Heart left ventricle (tissue), 16 donors: ENCODE results near the gene CRIM1. TPM values are rescaled to one million over a fixed set of nuclear protein-coding genes. Genes with fewer than 3 reads are reported as not detected.
A peak's percentile ranks its signal among the peaks of the same experiment; 100 is the strongest.

ENCODE experiments used
- ATAC-seq, 4 donors: fragments of 200-7000 bp; cut with Tn5 transposase; one replicate each; pipeline ENCODE4 v1.9.1; 2020 to 2022; ENCODE audit warnings: moderate library complexity in 4 of 4, mild to moderate bottlenecking in 3 of 4, moderate number of reproducible peaks in 1 of 4
- DNase-seq, 5 donors: peaks; one replicate each; pipeline ENCODE4 v3.0.0-alpha.2; 2020
- H3K27ac ChIP-seq, 12 donors: fragments of 200-600 bp; sonication (generic) in 4 of 12; one replicate each; pipeline versions ENCODE4 v1.5.0 to v1.8.0; 2016 to 2022; ENCODE audit warnings: mild to moderate bottlenecking in 2 of 12
- H3K27me3 ChIP-seq, 9 donors: fragments of 200-600 bp; sonication (generic) in 2 of 9; one replicate each; pipeline versions ENCODE4 v1.5.1 to v1.8.0; 2016 to 2022; ENCODE audit warnings: mild to moderate bottlenecking in 3 of 9
- H3K36me3 ChIP-seq, 9 donors: fragments of 200-600 bp; sonication (generic) in 2 of 9; one replicate each; pipeline versions ENCODE4 v1.5.0 to v1.8.0; 2018 to 2022; ENCODE audit warnings: mild to moderate bottlenecking in 2 of 9
- H3K4me1 ChIP-seq, 12 donors: fragments of 200-600 bp; sonication (generic) in 4 of 12; one replicate each; pipeline versions ENCODE4 v1.5.0 to v1.8.0; 2016 to 2022; ENCODE audit warnings: mild to moderate bottlenecking in 3 of 12
- H3K4me3 ChIP-seq, 12 donors: fragments of 200-600 bp; sonication (generic) in 4 of 12; one replicate each; pipeline versions ENCODE4 v1.5.0 to v1.8.0; 2017 to 2022; ENCODE audit warnings: mild to moderate bottlenecking in 9 of 12, moderate library complexity in 4 of 12
- H3K9me3 ChIP-seq, 12 donors: fragments of 200-600 bp; sonication (generic) in 4 of 12; one replicate each; pipeline versions ENCODE4 v1.5.0 to v1.8.0; 2016 to 2022; ENCODE audit warnings: mild to moderate bottlenecking in 1 of 12
- CTCF ChIP-seq, 12 donors: fragments of 200-600 bp; sonication (generic) in 4 of 12; IDR thresholded peaks; one replicate each; pipeline versions ENCODE4 v1.5.0 to v1.8.0; 2018 to 2022; ENCODE audit warnings: antibody characterized with exemption in 12 of 12, mild to moderate bottlenecking in 5 of 12
- POLR2A ChIP-seq, 2 donors: fragments of 450-650 bp; IDR thresholded peaks; one replicate each; pipeline ENCODE4 v1.6.1; 2017; ENCODE audit warnings: antibody characterized with exemption in 2 of 2, mild to moderate bottlenecking in 2 of 2, moderate library complexity in 2 of 2
- WGBS, 4 donors: extraction: QIAGEN DNeasy Blood & Tissue Kit in 2 of 4; methylation state at CpG; one replicate each; pipeline versions ENCODE4 v1.1.5 to v1.1.7; 2013 to 2018; 5-methylcytosine and 5-hydroxymethylcytosine counted together
- intact Hi-C, 10 donors: fragments of 100-400 bp; cut with DNase I; formaldehyde crosslinking; loops; one replicate each; pipeline versions ENCODE4 v1.11.1 to v1.14.2; 2022
- polyA plus RNA-seq, 2 donors: library from polyadenylated mRNA; stranded (reverse); fragments of 200-250 nt; gene quantifications; one replicate each; pipeline ENCODE4 v1.2.3, GENCODE V29; 2013
- total RNA-seq, 9 donors: library from RNA; depleted of rRNA in 2 of 9; stranded (reverse); fragments of >200 nt in 2 of 9; fragmentation: NEBNext Ultra II Directional in 3 of 9; extraction: Animal tissue kit (Norgen Biotek cat#: 25700) in 3 of 9; gene quantifications; one replicate each; pipeline versions ENCODE4 v1.1.0 to v1.2.4, GENCODE V29; 2016 to 2023
- donor health status: ischemic (EF 13 %, LVEDD 7.1; RV severe dilation, severe dysfunction).
- donor health status: healthy with polysubstance abuse.
- donor health status: DM: no; HTN: yes; CAD: no.
- donor health status: DM: no; HTN: no; CAD: no.
- donor health status: ischemic (EF 25% LVEDD 6.9; RV normal size, moderate dysfunction).
- donor health status: ischemic (EF 25% LVEDD 5.7; RV mildly dilated, moderate dysfunction).
- donor health status: healthy.
- donor health status: DM: yes; HTN: yes; CAD: no.
- donor health status: ischemic (EF 35%, LVEDD 5.7; RV mildly dilated, moderate dysfunction).
- donor health status: nonischemic (EF 11% LVEDD 7.7; RV severe dilation, severe dysfunction).
- donor health status: DM: yes; HTN: yes; CAD: no.
- donor health status: PGD.
- donor health status: ischemic (EF 29% LVEDD 5.4; RV normal size, mild dysfunction).
- donor health status: nonischemic (EF 23%, LVEDD 6.1; RV moderate dilation, normal function).

The CRIM1 gene
- total and polyA plus RNA-seq, 11 donors: 14.7 to 120 (median 81.8) TPM

- H3K4me3 ChIP-seq: no peak overlapping the region
- H3K9me3 ChIP-seq: no peaks in the 10 kb centered on the region
- H3K4me1 ChIP-seq: peaks cover 13 to 77% (median 56%) of the 10 kb centered on the region in 12 donors
- no peaks in the 10 kb centered on the region for H3K36me3 ChIP-seq
- peak overlapping the region in 8 of 12 donors; percentile 3 to 72 (median 42) for H3K27ac ChIP-seq
- 46 to 64% (median 52%) methylated on average over 3 of the region's 3 CpGs for WGBS, 4 donors
- no peak for ATAC-seq
- H3K27me3 ChIP-seq: no peaks in the 10 kb centered on the region
- TF ChIP-seq POLR2A (IDR thresholded peaks at IDR 0.05) (no peak), CTCF (IDR thresholded peaks at IDR 0.05) (no peak)
- intact Hi-C loops: loop anchor here in 5 of 10 donors (5.0 kb wide), 2 partner anchors 34 to 49 kb away; partner anchors contain the start of gene CRIM1 (in 4 of the 5)
- no peak for DNase-seq
These were observed 50.7 kb downstream of the CRIM1 start for GRCh38 chr2:36406296-36406695.

GRCh38 chr2:36407413-36407812, 51.8 kb downstream of the CRIM1 start:
- H3K4me1 ChIP-seq: peaks cover 14 to 85% (median 63%) of the 10 kb centered on the region in 12 donors
- TF ChIP-seq CTCF (IDR thresholded peaks at IDR 0.05): no peak
- TF ChIP-seq POLR2A (IDR thresholded peaks at IDR 0.05): no peak

GRCh38 chr2:36408198-36408703, 52.7 kb downstream of the CRIM1 start:
- Histone ChIP-seq H3K4me3 (peak overlapping the region in 2 of 12 donors; percentile 2 to 3), H3K36me3 (no peaks in the 10 kb centered on the region), H3K27ac (peak overlapping the region; percentile 21 to 72 (median 50)), H3K27me3 (no peaks in the 10 kb centered on the region), H3K4me1 (peaks cover 17 to 94% (median 71%) of the 10 kb centered on the region in 12 donors), H3K9me3 (no peaks in the 10 kb centered on the region)
- ATAC-seq: peak; percentile 68 to 79 (median 75)
- WGBS, 4 donors: 28 to 61% (median 42%) methylated on average over 6 to 10 of the region's 10 CpGs
- peak in 4 of 5 donors; percentile 31 to 60 (median 42) for DNase-seq
- intact Hi-C loops: loop anchor here in 5 of 10 donors (5.0 kb wide), 2 partner anchors 36 to 51 kb away; partner anchors contain the start of gene CRIM1 (in 4 of the 5)
- TF ChIP-seq CTCF (IDR thresholded peaks at IDR 0.05) (peak in 1 of 12 donors; percentile 5), POLR2A (IDR thresholded peaks at IDR 0.05) (no peak)

More at GRCh38 chr2:36407413-36407812, 51.8 kb downstream of the CRIM1 start:
- DNase-seq (no peak), ATAC-seq (no peak)
- Histone ChIP-seq H3K27ac (peak overlapping the region in 11 of 12 donors; percentile 21 to 72 (median 54)), H3K9me3 (no peaks in the 10 kb centered on the region), H3K27me3 (no peaks in the 10 kb centered on the region), H3K36me3 (no peaks in the 10 kb centered on the region), H3K4me3 (no peak overlapping the region)
- intact Hi-C loops: loop anchor here in 5 of 10 donors (5.0 kb wide), 2 partner anchors 35 to 50 kb away; partner anchors contain the start of gene CRIM1 (in 4 of the 5)
- whole genome bisulfite sequencing, 4 donors: 41 to 54% (median 49%) methylated on average over 4 of the region's 4 CpGs

GRCh38 chr2:36409335-36409734, 53.8 kb downstream of the CRIM1 start:
- peaks cover 20 to 98% (median 78%) of the 10 kb centered on the region in 12 donors for H3K4me1 ChIP-seq
- TF ChIP-seq CTCF (IDR thresholded peaks at IDR 0.05): no peak
- TF ChIP-seq POLR2A (IDR thresholded peaks at IDR 0.05): no peak
- ATAC-seq: no peak
- H3K27ac ChIP-seq: peak overlapping the region in 10 of 12 donors; percentile 13 to 72 (median 45)
- no peak overlapping the region for H3K4me3 ChIP-seq
- H3K36me3 ChIP-seq: no peaks in the 10 kb centered on the region
- no peaks in the 10 kb centered on the region for H3K9me3 ChIP-seq
- DNase-seq: no peak
- WGBS, 4 donors: 88 to 92% (median 90%) methylated on average over 2 of the region's 2 CpGs
- no peaks in the 10 kb centered on the region for H3K27me3 ChIP-seq
- intact Hi-C loops: loop anchor here in 5 of 10 donors (5.0 kb wide), 2 partner anchors 37 to 52 kb away; partner anchors contain the start of gene CRIM1 (in 4 of the 5)
